Cardiac ventricle fibroblast (primary cell): ENCODE data around the gene TMEM43. TPM values are rescaled to one million over a fixed set of nuclear protein-coding genes. Genes with fewer than 3 reads are reported as not detected.

Source experiments
- total RNA-seq: library from RNA; depleted of rRNA; stranded (reverse); fragments of >200 nt; gene quantifications from 2 replicates; pipeline ENCODE4 v1.2.3, GENCODE V29; 2015

TMEM43 gene, protein sequence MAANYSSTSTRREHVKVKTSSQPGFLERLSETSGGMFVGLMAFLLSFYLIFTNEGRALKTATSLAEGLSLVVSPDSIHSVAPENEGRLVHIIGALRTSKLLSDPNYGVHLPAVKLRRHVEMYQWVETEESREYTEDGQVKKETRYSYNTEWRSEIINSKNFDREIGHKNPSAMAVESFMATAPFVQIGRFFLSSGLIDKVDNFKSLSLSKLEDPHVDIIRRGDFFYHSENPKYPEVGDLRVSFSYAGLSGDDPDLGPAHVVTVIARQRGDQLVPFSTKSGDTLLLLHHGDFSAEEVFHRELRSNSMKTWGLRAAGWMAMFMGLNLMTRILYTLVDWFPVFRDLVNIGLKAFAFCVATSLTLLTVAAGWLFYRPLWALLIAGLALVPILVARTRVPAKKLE
- 90.4 and 94.0 TPM in 2 replicates for total RNA-seq

DNA sequence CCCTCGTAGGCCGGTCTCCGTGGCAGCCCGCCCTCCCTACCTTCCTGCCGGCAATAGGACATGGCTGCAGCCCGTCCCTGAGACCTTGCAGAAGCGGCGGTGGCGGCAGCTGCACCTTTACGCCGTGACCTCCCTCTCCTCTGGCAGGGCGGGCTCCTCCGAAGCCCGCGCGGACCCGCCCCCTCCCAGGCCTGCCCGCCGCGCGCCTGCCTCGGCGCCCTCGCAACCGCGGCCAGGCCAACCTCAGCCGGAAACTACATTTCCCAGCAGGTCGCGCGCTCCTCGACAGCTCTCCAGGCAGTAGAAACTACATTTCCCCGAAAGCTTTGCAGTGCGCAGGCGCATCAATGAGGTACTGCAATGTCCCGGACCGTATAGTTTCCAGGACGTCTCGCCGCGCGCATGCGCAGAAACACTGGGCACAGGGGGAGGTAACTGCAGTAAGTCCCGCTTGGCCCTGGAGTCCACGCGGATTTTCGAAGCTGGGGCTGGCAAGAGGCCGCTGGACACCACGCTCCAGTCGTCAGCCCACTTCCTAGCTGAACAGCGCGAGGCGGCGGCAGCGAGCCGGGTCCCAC is at the start of gene TMEM43, which contains the start of gene CHCHD4:
Gene TMEM43 (plus strand): TSS at position 438 of the 578 bp plus-strand sequence. CDS start 142 bp downstream, outside the sequence.
Gene CHCHD4 (minus strand): TSS at position 256 of the 578 bp plus-strand sequence. CDS start 194 bp downstream, at position 62.

DNA sequence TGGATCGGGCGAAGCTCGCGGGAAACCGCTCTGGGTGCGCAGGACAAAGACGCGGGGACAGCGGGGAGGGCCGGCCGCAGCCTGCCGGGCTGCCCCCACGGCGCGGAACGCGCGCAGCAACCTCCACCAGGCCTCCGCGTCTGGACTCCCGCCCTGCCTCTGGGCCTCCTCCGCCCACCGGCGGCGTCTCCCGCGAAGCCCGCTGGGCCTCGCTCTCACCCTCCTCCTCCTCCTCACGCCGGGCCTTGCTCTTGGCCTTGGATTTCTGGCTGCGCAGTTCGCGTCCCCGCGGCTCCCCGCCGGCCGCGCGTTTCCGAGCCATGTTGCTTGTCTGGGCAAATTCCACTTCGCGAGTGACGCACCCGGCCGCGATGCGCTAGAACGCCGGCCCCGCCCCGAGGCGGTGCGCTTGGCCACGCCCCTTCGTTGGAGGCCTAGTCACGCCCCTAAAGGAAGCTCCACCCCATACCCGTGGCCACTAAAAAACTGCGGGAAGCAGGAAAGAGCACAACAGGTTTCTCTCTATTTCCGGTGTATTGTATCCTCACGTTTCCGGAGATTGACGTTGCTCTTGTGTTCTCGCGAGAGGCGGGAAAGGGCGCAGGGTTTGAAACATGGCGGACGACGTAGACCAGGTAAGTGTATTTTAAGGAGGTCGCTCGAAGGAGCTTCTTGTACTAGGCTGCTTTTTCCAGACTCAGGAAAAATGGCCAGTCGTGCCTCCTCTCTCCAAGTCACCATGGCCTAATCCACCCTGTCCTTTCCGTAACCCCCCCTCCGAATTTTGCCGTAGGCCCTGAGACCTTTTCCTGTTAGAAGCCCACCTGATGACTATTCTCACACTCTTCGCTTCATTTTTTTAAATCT is 53.6 kb downstream of the TMEM43 start, which contains the start of the genes LSM3 and XPC:
Gene LSM3 (plus strand): TSS at position 571 of the 867 bp plus-strand sequence. CDS start 44 bp downstream, at position 615.
Gene XPC (minus strand): TSS at position 355 of the 867 bp plus-strand sequence. CDS start 33 bp downstream, at position 322.

Other genes with a start within 250 kb of the TMEM43 start
- not detected in 2 replicates for gene WNT7A, start 245.0 kb upstream of the TMEM43 start, total RNA-seq
- 10.2 and 11.0 TPM in 2 replicates for gene CHCHD4, start 182 bp upstream of the TMEM43 start, total RNA-seq
- gene XPC, start 53.5 kb downstream of the TMEM43 start, total RNA-seq, result 38.2 and 43.6 TPM in 2 replicates
- gene LSM3, start 53.8 kb downstream of the TMEM43 start, total RNA-seq, result 7.1 and 7.5 TPM in 2 replicates